Measurements from ENCODE around the gene DMC1. TPM values are rescaled to one million over a fixed set of nuclear protein-coding genes. Genes with fewer than 3 reads are reported as not detected.

DMC1 gene
- total and polyA plus RNA-seq, 10 of the 15 experiments (the other 5 are each of a cell fraction or from before 2014, with no cell fraction given), result 1.0 to 21.0 (median 4.5) TPM

GRCh38 chr22:38549101-38549894 lies 20.7 kb downstream of the DMC1 start (continued):
- no peak for TF ChIP-seq TCF3 (IDR thresholded peaks at IDR 0.05; ENCODE audit: borderline replicate concordance, insufficient read depth, low read depth, low read length)
- peak; percentile 39; the same call in 1 of the 2 replicates for TF ChIP-seq NBN (IDR thresholded peaks at IDR 0.05)
- no peak for TF ChIP-seq POLR2AphosphoS5 (IDR thresholded peaks at IDR 0.05; ENCODE audit: low read length)
- TF ChIP-seq PAX8 (IDR thresholded peaks at IDR 0.05), result no peak
- TF ChIP-seq SREBF1 (IDR thresholded peaks at IDR 0.05; ENCODE audit: low read length), result no peak
- TF ChIP-seq BCLAF1 (IDR thresholded peaks at IDR 0.05), result no peak
- peak; percentile 34; the same call in 1 of the 2 replicates for TF ChIP-seq NFIC (IDR thresholded peaks at IDR 0.05; ENCODE audit: low read depth, low read length)
- peak; percentile 76; the same call in 1 of the 2 replicates for TF ChIP-seq SPI1 (IDR thresholded peaks at IDR 0.05; ENCODE audit: borderline replicate concordance, insufficient read depth, low read depth, low read length)
- no peak for TF ChIP-seq SIN3A (IDR thresholded peaks at IDR 0.05; ENCODE audit: low read depth, low read length)
- no peak for TF ChIP-seq ZNF687 (IDR thresholded peaks at IDR 0.05)
- no peak for TF ChIP-seq ZNF592 (IDR thresholded peaks at IDR 0.05)
- no peak for TF ChIP-seq ZBTB40 (IDR thresholded peaks at IDR 0.05; ENCODE audit: borderline replicate concordance)

Data from GM12878 (cell line).